ENCODE data around the gene SH3BGRL2.

SH3BGRL2 gene

DNA sequence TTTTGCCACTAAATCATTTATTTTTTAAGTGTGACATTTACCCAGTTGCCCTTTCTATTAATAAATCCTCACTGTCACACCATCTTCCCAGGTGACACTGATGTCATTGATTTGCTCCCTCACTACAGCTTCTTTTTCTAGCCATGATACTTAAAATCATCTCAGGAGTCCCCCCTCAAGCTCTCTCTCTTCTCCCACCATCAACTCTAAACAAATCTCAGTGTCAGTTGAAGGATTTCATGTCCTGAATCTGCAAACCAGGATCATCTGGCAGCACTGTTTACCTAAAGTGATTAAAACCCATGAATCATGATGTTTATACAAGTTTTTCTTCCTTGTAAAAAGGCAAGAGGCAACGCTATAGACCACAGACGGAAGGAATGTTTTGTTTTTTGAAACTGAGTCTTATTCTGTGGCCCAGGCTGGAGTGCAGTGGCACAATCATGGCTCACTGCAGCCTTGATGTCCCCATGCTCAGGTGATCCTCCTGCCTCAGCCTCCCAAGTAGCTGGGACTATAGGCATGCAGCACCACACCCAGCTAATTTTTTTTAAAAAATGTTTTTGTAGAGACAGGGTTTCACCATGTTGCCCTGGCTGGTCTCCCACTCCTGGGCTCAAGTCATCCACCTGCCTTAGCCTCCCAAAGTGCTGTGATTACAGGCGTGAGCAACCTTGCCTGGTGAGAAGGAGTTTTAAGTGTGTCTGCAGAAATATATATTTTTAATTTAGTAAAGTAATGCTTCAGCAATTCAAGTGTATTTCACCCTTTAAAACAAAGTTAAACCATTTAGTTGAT is 30.1 kb upstream of the SH3BGRL2 start:
- Histone ChIP-seq H3K9ac (ENCODE audit: insufficient read length) (no peak overlapping the region), H3K4me3 (no peak overlapping the region), H3K27ac (no peak overlapping the region), H3K36me3 (ENCODE audit: insufficient read depth, low read length) (no peaks in the 10 kb centered on the region), H3K9me3 (ENCODE audit: low read depth, low read length) (no peaks in the 10 kb centered on the region)
- no peak for TF ChIP-seq FOXP2 (optimal IDR thresholded peaks at IDR 0.05; ENCODE audit: control extremely low read depth, extremely low read length, insufficient read depth)
- no peak for TF ChIP-seq EZH2 (IDR thresholded peaks at IDR 0.05)
- TF ChIP-seq POLR2AphosphoS5 (IDR thresholded peaks at IDR 0.05; ENCODE audit: borderline replicate concordance, low read depth, low read length) = no peak
- DNase-seq (ENCODE audit: low read depth, low spot score) = no peak

DNA sequence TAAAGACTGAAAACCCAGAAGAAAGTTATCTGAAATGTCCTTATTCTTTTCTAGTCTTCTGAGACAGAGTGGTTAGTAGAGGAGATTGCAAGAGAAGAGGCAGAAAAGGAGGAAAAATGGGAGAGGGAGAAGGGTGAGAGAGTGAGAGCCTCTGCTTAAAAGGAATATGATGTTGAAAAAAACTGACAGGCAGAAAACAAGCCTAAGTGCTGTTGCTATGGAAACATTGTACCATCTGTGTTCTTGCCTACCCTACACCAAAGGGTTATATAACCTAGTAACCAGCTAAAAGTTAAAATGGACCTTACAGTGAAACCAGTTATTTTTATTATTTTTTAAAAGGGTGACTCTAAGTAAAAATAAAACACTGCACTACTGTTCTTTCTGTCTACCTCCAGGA is 28.3 kb upstream of the SH3BGRL2 start:
- H3K4me3 ChIP-seq = no peak overlapping the region
- H3K9me3 ChIP-seq (ENCODE audit: low read depth, low read length) = no peaks in the 10 kb centered on the region
- no peak overlapping the region for H3K9ac ChIP-seq (ENCODE audit: insufficient read length)
- TF ChIP-seq EZH2 (IDR thresholded peaks at IDR 0.05) = no peak
- no peak for TF ChIP-seq POLR2AphosphoS5 (IDR thresholded peaks at IDR 0.05; ENCODE audit: borderline replicate concordance, low read depth, low read length)
- TF ChIP-seq FOXP2 (optimal IDR thresholded peaks at IDR 0.05; ENCODE audit: control extremely low read depth, extremely low read length, insufficient read depth) = no peak
- DNase-seq (ENCODE audit: low read depth, low spot score) = no peak
- H3K36me3 ChIP-seq (ENCODE audit: insufficient read depth, low read length) = no peaks in the 10 kb centered on the region
- no peak overlapping the region for H3K27ac ChIP-seq

DNA sequence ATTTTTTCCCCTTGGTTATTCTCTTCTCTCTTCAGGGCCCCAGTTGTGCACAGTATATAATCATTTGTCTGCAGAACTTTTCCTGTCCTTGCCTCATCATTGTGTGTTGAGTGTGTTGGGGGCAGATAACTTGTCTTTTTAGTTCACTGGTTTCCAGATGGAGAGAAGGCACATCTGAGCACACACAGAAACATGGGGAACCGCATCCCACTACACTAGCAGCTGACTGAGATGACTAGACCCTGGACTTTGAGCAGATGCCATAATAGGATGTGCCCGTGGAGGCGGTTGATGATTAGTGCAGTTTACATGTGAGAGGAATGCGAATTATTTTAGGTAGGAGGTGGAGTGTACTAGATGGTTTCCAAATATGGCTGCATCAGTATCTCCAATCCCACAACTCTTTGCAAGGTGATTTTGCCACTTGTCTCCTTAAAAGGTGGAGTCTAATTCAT is 26.5 kb upstream of the SH3BGRL2 start:
- Histone ChIP-seq H3K9me3 (ENCODE audit: low read depth, low read length) (no peaks in the 10 kb centered on the region), H3K36me3 (ENCODE audit: insufficient read depth, low read length) (no peaks in the 10 kb centered on the region), H3K4me3 (no peak overlapping the region), H3K9ac (ENCODE audit: insufficient read length) (no peak overlapping the region), H3K27ac (no peak overlapping the region)
- DNase-seq (ENCODE audit: low read depth, low spot score) = no peak
- TF ChIP-seq FOXP2 (optimal IDR thresholded peaks at IDR 0.05; ENCODE audit: control extremely low read depth, extremely low read length, insufficient read depth) = no peak
- TF ChIP-seq EZH2 (IDR thresholded peaks at IDR 0.05) = no peak
- TF ChIP-seq POLR2AphosphoS5 (IDR thresholded peaks at IDR 0.05; ENCODE audit: borderline replicate concordance, low read depth, low read length) = no peak

DNA sequence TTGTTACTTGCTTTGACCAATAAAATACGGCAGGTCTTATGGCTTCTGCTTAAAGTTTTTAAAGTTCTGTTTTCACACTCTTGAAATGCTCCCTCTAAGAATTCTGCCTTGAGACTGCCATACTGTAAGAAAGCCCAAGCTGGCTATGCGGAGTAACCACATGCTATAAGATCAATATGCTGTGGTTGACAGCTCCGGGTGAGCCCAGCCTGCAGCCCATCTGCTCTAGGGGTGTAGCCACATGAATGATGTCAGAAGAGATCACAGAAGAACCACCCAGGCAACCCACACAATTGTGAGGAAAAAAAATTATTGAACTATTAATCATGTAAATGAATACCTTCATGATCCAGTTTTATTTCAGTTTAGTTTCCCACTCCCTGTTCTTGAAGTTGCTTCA is 26.1 kb upstream of the SH3BGRL2 start:
- no peak overlapping the region for H3K9ac ChIP-seq (ENCODE audit: insufficient read length)
- no peak overlapping the region for H3K27ac ChIP-seq
- no peak for DNase-seq (ENCODE audit: low read depth, low spot score)
- H3K36me3 ChIP-seq (ENCODE audit: insufficient read depth, low read length) = no peaks in the 10 kb centered on the region
- TF ChIP-seq EZH2 (IDR thresholded peaks at IDR 0.05) = no peak
- no peak for TF ChIP-seq POLR2AphosphoS5 (IDR thresholded peaks at IDR 0.05; ENCODE audit: borderline replicate concordance, low read depth, low read length)
- TF ChIP-seq FOXP2 (optimal IDR thresholded peaks at IDR 0.05; ENCODE audit: control extremely low read depth, extremely low read length, insufficient read depth) = no peak
- H3K9me3 ChIP-seq (ENCODE audit: low read depth, low read length) = no peaks in the 10 kb centered on the region
- no peak overlapping the region for H3K4me3 ChIP-seq

DNA sequence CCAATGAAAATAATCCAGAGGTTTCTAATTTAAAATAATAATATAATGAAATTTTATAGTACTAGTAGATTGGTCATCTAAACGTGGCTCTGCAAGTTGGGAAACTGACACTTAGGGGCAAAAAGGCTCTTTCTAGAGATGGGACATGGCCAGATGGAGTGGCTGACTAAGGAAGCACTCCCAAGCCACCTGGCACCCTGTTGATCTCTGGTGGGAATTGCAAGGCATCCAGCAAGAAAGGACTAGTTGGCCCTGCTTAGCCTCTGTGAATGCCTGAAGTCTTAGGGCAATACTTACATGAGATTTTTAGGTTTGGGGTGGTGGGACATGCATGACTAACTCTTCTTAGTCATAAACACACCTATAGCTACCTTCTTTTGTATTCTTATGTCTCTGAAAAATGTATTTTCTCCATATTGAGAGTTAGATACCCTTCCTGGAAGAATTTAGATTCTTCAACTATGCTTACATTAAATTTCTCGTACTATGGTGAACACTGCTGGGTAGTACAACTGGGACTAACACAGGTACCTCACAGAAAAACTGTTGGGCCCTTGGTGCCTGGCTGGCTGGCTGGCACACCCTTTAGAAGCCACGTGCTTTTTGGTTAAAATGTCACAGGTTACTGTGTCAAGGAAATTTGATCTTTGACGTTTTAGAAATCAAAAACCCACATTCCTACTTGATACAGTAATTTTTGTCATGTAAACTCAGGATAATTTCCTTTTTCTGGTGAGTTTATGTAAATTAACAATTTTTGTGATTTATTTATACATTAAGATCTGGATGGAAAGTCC is 25.0 kb upstream of the SH3BGRL2 start:
- TF ChIP-seq POLR2AphosphoS5 (IDR thresholded peaks at IDR 0.05; ENCODE audit: borderline replicate concordance, low read depth, low read length) (no peak), FOXP2 (optimal IDR thresholded peaks at IDR 0.05; ENCODE audit: control extremely low read depth, extremely low read length, insufficient read depth) (no peak), EZH2 (IDR thresholded peaks at IDR 0.05) (no peak)
- Histone ChIP-seq H3K4me3 (no peak overlapping the region), H3K36me3 (ENCODE audit: insufficient read depth, low read length) (no peaks in the 10 kb centered on the region), H3K9me3 (ENCODE audit: low read depth, low read length) (no peaks in the 10 kb centered on the region), H3K27ac (no peak overlapping the region), H3K9ac (ENCODE audit: insufficient read length) (no peak overlapping the region)
- no peak for DNase-seq (ENCODE audit: low read depth, low spot score)

DNA sequence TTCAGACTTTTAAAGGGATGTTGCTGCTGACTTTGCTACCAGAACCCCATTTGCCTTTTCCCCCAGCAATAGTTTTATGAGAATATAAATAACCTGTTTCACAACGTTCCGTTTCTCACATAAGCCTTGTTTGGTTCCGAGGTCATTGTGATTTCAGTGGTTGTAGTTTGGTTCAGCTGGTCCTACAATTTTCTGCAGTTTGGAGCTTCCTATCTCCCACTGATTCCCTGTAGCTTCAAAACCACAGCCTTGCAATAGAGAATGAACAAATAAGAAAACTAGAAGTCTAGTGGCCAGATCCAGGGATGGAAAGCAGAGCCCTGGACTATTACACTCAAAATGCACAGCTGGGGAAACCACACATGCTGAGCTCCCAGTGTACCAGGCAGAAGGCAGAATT is 24.1 kb upstream of the SH3BGRL2 start:
- no peak for DNase-seq (ENCODE audit: low read depth, low spot score)
- Histone ChIP-seq H3K9ac (ENCODE audit: insufficient read length) (no peak overlapping the region), H3K4me3 (no peak overlapping the region), H3K36me3 (ENCODE audit: insufficient read depth, low read length) (no peaks in the 10 kb centered on the region), H3K9me3 (ENCODE audit: low read depth, low read length) (no peaks in the 10 kb centered on the region), H3K27ac (0 out of 2 replicates have a peak overlapping the region, but pooled peaks have one; percentile 19)
- TF ChIP-seq EZH2 (IDR thresholded peaks at IDR 0.05) (no peak), FOXP2 (optimal IDR thresholded peaks at IDR 0.05; ENCODE audit: control extremely low read depth, extremely low read length, insufficient read depth) (no peak), POLR2AphosphoS5 (IDR thresholded peaks at IDR 0.05; ENCODE audit: borderline replicate concordance, low read depth, low read length) (no peak)

DNA sequence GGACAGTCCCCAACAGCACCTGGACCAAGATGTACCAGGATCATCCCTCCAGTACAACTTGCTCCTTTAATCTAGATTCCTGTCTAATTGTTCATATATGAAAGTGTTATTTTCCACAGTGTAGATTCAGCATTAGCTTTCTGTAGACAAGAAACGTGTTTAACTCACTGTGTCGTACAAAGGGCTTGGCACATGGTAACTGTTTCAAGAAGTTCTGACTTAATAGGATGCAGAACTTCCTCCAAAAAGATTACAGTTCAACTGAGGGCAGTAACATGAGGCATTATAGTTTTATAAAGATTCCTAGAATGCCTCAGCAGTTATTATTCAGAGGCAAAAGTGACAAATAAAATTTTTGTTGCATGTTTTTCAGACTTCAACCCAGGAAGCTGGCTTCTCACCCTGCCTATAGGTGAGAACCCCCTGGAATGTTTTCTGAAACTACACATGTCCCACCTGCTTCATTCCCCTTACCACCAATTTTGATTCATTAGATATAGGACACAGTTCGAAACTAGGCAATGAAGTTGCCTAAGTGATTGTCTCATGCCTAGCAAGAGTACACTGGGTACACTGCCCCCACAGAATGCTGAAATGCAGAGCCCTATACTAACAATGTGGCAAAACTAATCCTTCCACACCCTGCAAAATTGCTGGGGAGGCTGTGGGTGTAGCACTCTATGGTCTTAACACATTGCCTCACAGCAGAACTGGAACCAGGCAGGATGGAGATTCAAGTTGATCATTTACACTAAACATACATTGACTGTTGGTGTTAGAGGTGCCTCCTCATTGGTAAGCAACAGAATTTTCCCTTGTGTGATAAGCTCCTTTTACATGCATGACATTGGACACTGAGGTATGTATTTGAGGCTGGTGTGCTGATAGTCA is 22.6 kb upstream of the SH3BGRL2 start:
- no peak for TF ChIP-seq FOXP2 (optimal IDR thresholded peaks at IDR 0.05; ENCODE audit: control extremely low read depth, extremely low read length, insufficient read depth)
- no peak for TF ChIP-seq POLR2AphosphoS5 (IDR thresholded peaks at IDR 0.05; ENCODE audit: borderline replicate concordance, low read depth, low read length)
- TF ChIP-seq EZH2 (IDR thresholded peaks at IDR 0.05) = no peak
- no peak for DNase-seq (ENCODE audit: low read depth, low spot score)
- no peaks in the 10 kb centered on the region for H3K9me3 ChIP-seq (ENCODE audit: low read depth, low read length)
- no peak overlapping the region for H3K9ac ChIP-seq (ENCODE audit: insufficient read length)
- H3K27ac ChIP-seq = no peak overlapping the region
- H3K36me3 ChIP-seq (ENCODE audit: insufficient read depth, low read length) = no peaks in the 10 kb centered on the region
- H3K4me3 ChIP-seq = no peak overlapping the region

DNA sequence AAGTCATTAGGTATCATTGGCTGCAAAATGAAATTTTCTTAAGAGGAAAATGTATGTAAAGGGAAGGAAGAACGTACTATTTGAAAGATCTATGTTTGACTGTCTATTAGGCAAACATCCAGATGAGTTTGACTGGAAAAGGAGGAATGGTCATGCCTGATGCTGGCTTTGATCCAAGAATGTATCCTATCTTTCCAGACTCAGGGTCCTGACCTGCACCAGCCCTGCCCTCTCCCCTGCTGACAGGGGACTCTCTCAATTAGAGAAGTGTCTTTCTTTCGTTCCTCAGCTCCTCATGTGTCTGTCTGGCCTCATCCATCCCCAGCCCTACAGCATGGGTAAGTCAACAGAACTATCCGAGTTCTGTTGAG is 21.9 kb upstream of the SH3BGRL2 start:
- DNase-seq (ENCODE audit: low read depth, low spot score) = no peak
- H3K9ac ChIP-seq (ENCODE audit: insufficient read length) = no peak overlapping the region
- H3K36me3 ChIP-seq (ENCODE audit: insufficient read depth, low read length) = no peaks in the 10 kb centered on the region
- no peak overlapping the region for H3K27ac ChIP-seq
- no peaks in the 10 kb centered on the region for H3K9me3 ChIP-seq (ENCODE audit: low read depth, low read length)
- TF ChIP-seq FOXP2 (optimal IDR thresholded peaks at IDR 0.05; ENCODE audit: control extremely low read depth, extremely low read length, insufficient read depth) (no peak), EZH2 (IDR thresholded peaks at IDR 0.05) (no peak), POLR2AphosphoS5 (IDR thresholded peaks at IDR 0.05; ENCODE audit: borderline replicate concordance, low read depth, low read length) (no peak)
- H3K4me3 ChIP-seq = no peak overlapping the region

All from SK-N-MC (cell line).